Activated CD8-positive, alpha-beta memory T cell treated with anti-CD3 and anti-CD28 coated beads for 36 hours (primary cell): Measurements from ENCODE around the gene KRTAP3-2. TPM values are rescaled to one million over a fixed set of nuclear protein-coding genes. Genes with fewer than 3 reads are reported as not detected.

ENCODE experiments used
- CTCF ChIA-PET: fragments of 350-600 bp; sonication (Branson Sonifier 250); formaldehyde crosslinking; loops from one replicate; lab custom pipeline; 2021; ENCODE audit warnings: antibody characterized with exemption; lab: Charles Lee
- POLR2A ChIA-PET: fragments of 350-600 bp; sonication (Branson Sonifier 250); formaldehyde crosslinking; loops from one replicate; lab custom pipeline; 2021; ENCODE audit warnings: antibody characterized with exemption; lab: Charles Lee
- total RNA-seq, 2 experiments: library from RNA; stranded (reverse); gene quantifications; one replicate each; pipeline ENCODE4 v1.2.3, GENCODE V29; 2021

Gene KRTAP3-2
- total RNA-seq, 2 experiments from 2014 or later, result not detected

DNA sequence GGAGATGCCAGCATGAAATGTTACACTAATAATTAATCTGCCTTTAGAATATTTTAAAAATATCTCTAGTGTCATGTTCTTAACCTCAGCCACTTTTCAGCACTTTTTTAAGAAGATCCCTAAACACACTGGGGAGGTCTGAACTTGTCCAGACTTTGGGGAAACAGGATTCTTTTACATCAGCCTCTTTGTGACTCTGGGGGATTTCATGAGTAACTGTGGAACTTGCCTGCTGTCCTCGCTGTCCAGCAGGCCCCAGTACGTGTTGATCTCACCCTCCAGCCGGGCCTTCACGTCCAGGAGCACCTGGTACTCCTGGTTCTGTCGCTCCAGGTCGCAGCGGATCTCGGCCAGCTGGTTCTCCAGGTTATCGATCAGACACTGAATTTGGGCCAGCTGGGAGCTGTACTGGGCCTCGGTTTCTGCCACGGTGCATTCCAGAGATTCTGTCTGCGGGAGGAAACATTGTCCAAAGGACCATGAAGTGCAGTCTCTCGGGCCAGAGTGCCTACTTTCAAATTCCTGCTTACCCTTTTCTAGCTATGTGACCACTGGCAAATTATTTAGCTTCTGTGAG, 21.0 kb downstream of the KRTAP3-2 start:
- CTCF ChIA-PET, result no interaction called here
- POLR2A ChIA-PET, result no interaction called here

- ChIA-PET POLR2A (no interaction called here), CTCF (no interaction called here)
Observed at GRCh38 chr17:40975516-40975915, 24.2 kb downstream of the KRTAP3-2 start.

GRCh38 chr17:40974366-40974765, 25.3 kb downstream of the KRTAP3-2 start:
- POLR2A ChIA-PET, result no interaction called here
- CTCF ChIA-PET, result no interaction called here

DNA sequence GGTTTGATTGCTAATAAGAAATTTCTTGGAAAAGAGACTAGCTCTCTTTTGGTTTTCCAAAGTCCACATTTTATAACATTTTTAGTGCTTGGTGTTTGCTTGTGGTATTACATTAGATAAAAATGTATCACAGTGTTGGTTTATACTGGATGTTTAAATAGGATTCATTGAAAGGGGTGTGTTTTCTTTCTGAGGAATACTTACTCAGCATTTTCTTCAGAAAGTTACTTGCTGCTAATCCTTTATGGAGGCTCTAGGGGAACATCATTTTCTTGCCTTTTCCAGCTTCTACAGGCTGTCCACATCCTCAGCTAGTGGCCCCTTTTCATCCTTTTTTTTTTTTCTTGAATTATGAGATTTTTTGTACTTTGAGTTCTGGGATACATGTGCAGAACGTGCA, 32.1 kb downstream of the KRTAP3-2 start:
- POLR2A ChIA-PET, result no interaction called here
- CTCF ChIA-PET, result no interaction called here

- ChIA-PET POLR2A (no interaction called here), CTCF (no interaction called here)
Observed at GRCh38 chr17:40966848-40967247, 32.9 kb downstream of the KRTAP3-2 start, which contains the start of gene KRT39. Gene KRT39 (minus strand): TSS chr17:40966948. CDS start chr17:40966856, 92 bp downstream.

GRCh38 chr17:40963838-40964237, 35.9 kb downstream of the KRTAP3-2 start:
- ChIA-PET CTCF (no interaction called here), POLR2A (no interaction called here)

- CTCF ChIA-PET, result no interaction called here
- POLR2A ChIA-PET, result no interaction called here
Observed at GRCh38 chr17:40962059-40962561, 37.6 kb downstream of the KRTAP3-2 start.

GRCh38 chr17:40961591-40961990, 38.1 kb downstream of the KRTAP3-2 start:
- POLR2A ChIA-PET, result no interaction called here
- CTCF ChIA-PET, result no interaction called here

GRCh38 chr17:40960144-40960543, 39.6 kb downstream of the KRTAP3-2 start:
- POLR2A ChIA-PET, result no interaction called here
- CTCF ChIA-PET, result no interaction called here

DNA sequence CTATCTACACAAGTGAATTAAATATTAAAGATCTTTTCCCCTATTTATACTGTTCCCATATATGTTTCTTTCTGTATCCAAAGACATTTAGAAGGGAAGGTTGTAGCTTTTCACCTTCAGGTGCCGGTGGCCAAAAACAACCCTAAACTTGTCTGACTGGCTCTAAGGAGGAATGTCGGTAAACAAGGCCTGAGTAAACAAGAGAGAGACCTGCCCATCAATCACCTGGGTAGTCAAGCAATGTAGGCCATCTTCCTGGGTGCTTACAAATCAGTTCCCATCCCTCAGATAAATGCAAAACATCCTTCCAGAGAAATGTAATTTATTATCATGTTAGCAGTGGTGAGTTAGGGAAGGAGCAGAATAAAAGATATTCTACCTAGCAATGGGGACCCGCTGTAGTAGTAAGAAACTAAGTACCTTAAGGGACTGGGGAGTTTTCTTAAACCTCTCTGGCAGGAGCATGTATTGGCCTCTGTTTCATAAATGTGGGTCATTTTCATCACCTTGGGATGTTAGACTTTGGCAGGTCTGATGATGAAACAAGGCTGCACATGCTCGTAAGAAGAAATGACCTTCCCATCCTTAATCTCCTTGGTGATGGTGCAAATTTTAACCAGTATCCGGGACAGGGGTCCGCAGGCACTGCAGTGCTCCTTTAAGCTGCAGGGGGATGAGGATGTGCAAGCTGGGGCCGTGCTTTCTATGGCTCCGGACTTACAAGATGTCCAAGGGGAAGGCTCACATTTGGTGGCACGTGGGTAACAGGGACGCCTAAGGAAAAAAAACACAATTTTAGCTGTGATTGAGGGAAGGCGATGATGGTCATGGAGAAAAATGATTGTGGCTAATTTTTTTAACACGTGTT, 41.4 kb downstream of the KRTAP3-2 start:
- ChIA-PET CTCF (no interaction called here), POLR2A (no interaction called here)

DNA sequence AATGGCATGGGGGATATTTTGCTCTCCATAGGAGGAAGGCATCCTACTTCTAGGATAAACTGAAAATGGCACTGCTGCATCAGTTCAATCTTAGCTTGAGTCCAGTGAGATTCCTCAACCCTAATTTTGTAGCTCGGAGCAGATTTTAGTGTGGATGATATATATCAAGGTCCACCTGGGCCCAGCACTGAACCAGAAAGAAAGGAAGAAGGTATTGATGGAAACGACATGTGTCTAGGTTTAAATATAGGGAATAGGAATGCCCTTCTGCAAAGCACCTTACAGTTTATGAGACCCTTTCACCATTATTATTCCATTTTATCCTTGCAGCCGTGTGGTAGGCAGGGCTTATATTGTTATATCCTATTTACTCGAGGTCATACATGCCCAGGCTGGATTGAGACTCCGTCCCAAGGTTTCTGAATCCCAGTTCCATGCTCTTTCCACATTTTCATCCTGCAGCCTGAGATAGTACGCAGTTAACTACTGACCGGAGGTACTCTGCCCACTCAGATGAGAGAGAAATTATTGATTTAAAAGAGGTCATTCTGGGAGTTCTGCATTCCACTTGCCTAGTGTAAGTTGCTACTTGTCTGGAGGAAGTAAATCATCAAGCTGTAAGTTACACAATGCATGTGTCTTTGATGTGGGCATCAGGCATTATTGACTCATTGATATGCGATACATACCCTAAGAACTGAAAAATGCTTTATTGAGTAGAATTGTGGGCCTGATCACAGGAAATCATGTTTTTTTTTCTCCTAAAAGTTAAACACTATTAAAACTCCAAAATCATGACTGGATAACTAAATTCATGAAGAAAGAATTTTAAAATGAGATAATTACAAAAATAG, 43.1 kb downstream of the KRTAP3-2 start:
- ChIA-PET CTCF (no interaction called here), POLR2A (no interaction called here)

- POLR2A ChIA-PET, result interaction anchor here (0.7 kb wide), 1 partner anchor 121 kb away, joined by 4 read pairs; no protein-coding TSS in a partner anchor
- CTCF ChIA-PET, result interaction anchor here (0.6 kb wide), 1 partner anchor 337 kb away, joined by 3 read pairs; no protein-coding TSS in a partner anchor
Observed at GRCh38 chr17:40953881-40954280, 45.8 kb downstream of the KRTAP3-2 start.

DNA sequence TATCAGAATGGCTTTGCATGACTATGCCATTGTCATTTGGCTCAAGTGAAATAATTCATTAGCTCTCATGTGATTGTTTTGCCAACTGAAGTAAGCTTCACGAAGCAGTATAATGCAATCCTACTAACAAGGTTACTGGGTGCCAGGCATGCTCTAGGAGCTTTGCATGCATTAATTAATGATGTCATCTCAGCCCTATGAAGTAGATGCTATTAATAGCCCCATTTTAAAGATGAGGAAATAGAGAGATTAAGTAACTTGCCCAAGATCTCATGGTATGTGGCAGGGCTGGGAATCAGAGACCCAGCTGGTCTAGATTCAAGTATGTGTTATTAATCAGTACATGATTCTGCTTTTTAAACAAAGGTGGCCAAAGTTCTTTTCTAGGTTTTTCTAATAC, 47.0 kb downstream of the KRTAP3-2 start:
- ChIA-PET POLR2A (no interaction called here), CTCF (interaction anchor here (1.0 kb wide), 1 partner anchor 710 kb away, joined by 3 read pairs; no protein-coding TSS in a partner anchor)

DNA sequence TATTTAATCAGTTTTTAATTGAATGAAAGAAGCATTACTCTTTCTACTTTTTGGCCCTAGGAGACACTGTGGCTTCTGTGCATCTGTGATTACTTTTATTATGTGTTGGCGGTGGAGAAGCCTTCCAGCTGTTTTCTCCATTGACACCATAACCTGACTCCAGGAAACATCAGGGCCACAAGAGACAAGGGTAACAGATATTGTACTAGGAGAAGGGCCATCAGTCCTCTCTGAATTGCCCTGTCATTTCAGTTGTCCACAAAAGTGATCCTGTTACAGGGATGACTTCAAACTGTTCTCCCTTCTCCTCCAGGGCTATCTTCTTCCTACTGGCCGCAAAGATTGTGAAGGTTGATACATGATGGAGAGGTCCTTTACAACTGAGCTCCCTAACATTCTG, 47.6 kb downstream of the KRTAP3-2 start:
- CTCF ChIA-PET, result interaction anchor here (1.0 kb wide), 1 partner anchor 711 kb away, joined by 3 read pairs; no protein-coding TSS in a partner anchor

GRCh38 chr17:40951011-40951622, 48.6 kb downstream of the KRTAP3-2 start:
- CTCF ChIA-PET, result no interaction called here
- POLR2A ChIA-PET, result no interaction called here

More for the DNA sequence above, 47.6 kb downstream of the KRTAP3-2 start:
- POLR2A ChIA-PET, result no interaction called here

DNA sequence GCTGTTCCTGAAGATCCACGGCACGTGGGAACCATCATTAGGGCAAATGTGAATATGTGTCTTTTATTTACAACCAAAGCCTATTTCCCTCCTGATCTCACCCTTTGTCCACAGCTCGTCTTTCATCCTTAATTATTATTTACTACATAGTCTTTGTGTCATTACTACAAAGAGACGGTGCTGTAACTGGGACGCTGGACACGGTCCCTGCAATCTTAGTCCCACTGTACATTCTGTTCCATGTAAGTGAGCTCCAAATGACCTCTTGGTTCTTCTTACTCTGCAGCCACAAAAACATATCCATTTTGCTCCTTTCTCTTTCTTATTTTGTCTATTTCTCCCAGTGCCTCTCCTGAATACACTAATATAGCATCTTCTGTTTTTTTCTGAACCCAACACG, 49.5 kb downstream of the KRTAP3-2 start:
- POLR2A ChIA-PET, result no interaction called here

DNA sequence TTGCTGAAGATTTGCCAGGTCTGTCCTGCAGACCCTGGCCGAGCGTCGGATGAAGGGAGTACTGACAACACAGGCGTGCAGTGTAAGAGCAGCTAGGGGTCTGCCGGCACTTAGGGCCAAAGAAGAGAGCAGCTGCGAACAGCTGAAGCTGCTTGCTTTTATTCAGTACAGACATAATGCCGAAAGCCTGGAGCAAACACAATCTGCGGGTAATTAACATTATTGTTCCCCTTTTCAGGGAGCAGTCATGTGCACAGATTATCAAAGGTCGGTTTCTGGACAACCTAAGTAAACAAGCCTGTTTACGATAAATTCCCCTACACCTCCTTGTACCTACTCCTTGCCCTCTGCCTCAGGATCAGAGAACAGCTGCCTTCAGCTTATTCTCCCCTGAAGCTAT, 50.3 kb downstream of the KRTAP3-2 start:
- ChIA-PET POLR2A (no interaction called here), CTCF (no interaction called here)

More for the DNA sequence above, 49.5 kb downstream of the KRTAP3-2 start:
- CTCF ChIA-PET, result no interaction called here
